ENCODE measurements around the gene CADPS2.

GRCh38 chr7:122886357-122887081 is at the start of gene CADPS2:
- TF ChIP-seq EZH2 (IDR thresholded peaks at IDR 0.05; ENCODE audit: borderline replicate concordance, insufficient read depth, low read depth, low read length, poor library complexity, severe bottlenecking) (no peak), CTCF (IDR thresholded peaks at IDR 0.05) (no peak)
